Middle frontal gyrus (tissue), 1 donor: Measurements from ENCODE around the gene REEP1.
"Not testable (repeated sequence)": the region's sequence is repeated elsewhere in the genome, so short reads cannot be mapped to it uniquely, and the experiment has no call there.

Experiments
- DNase-seq: peaks from one replicate; pipeline ENCODE4 v3.0.0-alpha.2; 2015; ENCODE audit warnings: low spot score; ENCODE audit errors: extremely low spot score

The REEP1 gene

DNA sequence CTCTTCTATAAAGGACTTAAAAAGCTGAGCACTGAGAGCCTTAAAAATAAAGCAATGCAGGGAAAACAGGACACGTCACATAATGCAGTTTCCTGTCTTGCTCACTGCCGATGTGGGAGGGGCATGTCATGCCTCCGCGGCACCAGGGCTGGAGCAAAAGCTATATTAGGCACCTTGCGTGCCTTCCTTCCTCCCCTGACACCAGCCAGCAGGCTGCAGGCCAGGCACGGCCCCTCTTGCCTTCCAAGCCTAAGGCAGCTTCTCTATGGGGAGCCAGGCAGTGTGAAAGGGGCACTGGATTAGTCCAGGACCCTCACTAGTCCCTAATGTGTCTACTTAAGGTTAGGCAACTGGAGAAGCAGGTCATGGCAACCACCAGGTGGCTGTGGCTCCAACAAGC, 111.8 kb downstream of the REEP1 start:
- DNase-seq, result peak; percentile 61

DNA sequence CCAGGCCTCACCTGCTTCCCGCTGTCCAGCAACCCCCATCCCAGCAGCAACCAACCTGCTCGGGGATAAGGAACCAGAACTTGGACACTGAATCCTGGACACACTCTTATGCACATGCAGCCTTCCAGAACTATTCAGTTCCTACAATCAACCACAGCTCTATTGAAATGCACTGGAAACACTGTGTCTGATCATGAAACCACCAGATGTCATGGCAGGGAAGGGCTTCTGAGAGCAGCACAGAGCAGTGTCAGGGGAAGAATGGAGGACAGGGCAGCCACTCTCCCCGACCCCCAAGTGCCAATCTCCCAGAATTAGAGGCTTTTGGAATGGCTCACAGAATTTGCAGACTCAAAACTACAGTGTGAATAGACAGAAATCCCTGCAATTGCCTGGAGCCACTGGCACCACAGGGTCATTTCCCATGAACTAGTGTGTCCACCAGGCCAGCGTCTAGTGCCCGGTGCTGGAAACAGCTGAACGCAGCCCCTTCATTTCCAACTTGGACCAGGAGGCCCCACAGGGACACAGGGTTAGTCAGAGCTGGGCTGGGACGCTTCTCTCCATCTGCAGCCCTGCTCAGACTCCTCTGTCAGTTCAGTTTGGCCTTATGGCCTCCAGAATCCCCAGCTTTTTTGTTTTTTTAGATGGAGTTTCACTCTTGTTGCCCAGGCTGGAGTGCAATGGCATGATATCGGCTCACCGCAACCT, 112.6 kb downstream of the REEP1 start:
- no peak for DNase-seq

DNA sequence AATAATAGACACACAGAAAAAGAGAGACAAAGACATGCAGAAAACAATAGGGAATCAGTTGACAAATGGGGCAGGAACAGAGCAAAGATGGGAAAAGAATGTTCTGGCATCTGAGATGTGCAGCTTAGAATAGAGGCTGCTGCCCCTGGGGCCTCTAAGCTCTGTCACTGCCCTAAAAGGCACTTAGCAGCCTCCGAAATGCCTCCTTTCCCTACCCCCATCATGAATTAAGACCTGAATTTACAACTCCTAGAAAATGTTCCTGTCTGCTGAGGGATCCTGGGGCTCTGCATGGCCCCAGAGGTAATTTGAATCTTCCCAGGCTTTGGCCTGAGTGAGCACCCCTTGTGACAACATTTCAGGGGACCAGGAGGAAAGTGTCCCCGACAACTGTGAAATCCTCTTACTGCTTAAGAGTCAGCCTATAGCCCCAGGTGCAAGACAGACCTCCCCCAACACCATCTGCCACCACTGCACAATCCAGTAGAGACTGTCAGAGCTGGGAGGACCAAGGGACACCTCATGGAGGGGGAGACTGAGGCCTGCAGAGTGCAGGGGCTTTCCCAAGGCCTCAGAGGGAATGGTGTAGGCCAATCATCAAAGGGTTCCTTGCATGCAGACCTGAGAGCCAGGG, 113.4 kb downstream of the REEP1 start:
- no peak for DNase-seq

DNA sequence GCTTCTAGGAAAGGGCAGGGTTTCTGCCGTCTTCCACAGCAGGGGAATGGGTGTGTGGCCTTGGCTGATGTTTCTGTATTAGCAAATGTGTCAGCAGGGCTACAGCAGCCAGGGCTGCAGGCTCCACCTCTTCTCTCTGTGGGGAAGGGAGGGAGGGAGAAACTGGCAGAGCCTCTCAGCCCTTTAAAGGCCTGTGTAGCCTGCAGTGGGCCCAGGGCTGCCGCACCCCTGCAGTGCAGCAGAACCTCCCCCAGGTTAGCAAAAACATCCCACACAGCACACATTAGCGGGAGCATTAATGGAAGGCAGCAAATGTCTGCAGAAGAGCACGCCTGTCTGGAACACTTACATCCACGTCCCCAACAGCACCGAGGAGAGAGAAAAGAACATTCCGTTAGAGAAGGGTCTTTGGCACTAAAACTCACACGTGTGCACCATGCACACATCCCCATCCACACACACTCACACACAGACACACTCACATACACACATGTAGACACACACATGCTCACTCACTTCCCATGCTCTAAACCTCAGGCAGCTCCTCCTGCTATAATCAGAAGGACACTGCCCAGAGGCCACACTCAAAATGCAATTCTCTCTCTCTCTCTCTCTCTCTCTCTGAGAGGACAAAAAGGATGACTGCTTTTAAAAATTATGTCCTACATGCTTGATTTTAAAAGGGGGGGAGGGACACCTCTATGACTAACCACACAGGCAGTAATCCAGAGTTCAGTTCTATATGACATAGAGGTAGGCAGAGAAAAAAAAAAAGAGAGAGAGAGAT, 114.1 kb downstream of the REEP1 start:
- DNase-seq, result no peak

DNA sequence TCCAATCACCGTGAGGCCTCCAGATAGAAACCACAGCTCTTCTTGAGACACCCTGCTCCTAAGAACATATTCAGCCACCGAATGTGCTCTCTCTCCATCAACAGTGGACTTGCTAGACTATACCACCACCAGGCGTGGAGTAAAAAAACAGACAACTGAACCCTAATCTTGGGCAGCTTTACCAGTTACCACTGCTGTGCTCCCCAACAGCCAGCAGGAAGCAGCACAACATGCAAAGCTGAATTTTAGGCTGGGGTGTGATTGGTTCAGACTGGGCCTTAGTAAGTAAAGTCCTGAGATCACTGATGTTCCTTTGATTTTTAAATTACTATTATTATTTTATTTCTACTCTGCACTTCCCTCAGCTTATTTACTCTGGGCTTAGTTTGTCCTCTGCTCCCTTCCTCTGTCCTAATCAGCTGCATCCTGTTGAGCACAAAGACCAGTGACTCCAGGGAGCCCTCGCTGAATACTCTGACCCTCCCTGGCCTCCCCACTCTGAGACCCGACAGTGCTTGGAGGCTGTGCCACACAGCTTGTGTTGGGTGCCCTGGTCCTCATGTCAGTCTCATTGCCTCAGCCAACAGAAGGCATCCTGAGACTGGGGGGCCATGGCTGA, 116.3 kb downstream of the REEP1 start:
- DNase-seq, result no peak

DNA sequence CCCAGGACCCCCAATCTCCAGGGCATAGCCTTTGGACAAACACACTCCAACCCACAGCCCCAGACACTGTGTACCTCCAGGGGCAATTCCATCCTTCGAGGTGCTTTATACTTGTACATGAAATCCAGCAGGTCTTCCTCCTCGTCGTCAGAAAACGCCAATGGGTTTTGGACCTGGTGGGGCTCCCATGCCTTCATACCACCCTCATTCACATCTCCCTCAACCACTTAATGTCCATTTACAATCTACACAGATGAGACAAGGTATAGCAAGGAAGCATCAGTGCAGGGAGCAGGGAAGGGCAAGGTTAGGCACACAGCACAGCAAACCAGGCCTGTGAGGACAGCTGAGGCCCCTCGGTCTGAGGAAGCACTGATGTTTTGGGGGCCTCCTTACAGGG, 117.5 kb downstream of the REEP1 start:
- DNase-seq, result no peak

DNA sequence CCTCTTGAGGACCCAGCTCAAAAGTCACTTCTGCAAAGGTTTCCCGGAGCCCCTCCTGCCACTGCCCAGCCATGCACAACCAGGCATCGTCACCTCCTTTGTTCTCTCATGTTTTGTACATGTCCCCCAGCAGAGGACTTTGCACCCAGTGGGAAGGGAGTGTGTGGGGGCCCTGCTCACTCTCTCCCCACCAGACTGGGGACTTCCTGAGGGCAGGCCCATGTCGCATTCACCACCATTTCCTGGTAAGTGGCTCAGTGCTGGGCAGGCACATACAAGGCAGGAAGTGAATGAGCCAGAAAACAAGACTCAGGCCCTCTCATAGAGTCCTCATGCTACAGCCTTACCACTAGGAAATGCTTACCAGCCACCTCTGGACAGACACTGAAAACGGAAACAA, 119.3 kb downstream of the REEP1 start:
- DNase-seq, result no peak

DNA sequence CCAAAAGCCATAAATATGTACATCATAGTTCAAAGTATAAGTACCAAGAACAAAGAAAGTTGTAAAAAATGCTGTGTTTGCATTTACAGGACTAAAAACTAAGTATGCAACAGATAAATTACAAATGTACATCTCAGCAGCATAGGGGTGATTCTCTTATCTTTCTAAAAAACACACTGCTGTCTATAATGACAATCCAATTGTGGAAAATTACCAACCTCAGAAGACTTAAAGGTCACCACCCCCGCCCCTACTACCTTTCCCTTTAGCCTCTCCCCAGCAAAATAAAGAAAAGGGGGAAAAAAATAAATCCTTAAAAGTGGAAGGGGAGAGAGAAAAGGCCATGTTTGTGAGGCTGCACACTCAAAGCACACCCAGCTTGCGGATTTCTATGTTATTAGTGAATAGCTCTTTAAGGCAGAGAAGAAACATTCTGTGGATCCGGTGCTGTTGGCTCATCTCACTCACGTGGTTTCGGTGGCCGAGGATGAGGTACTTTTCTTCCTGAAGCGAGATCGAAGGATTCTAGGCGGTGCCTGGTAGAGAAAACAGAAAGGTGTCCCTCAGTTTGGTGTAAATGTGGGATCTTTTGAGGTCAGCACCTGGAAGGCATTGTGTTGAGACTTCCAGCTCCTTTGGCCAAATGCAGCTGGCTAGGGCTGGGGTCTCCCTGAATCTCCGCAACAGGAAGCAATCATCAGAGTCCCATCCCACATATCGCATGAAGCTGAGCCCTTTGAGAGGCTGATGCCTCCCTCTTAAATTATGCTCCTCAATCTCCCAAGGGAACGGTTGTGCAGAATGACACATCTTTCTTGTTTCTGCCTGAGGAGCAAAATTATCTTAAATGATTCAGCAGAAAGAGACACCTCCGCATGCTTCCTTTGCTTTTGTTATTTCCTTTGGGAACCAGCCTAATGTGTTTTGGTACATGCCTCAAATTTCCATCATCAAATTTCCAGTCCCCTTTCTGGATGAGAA, 120.6 kb downstream of the REEP1 start:
- peak; percentile 34 for DNase-seq

DNA sequence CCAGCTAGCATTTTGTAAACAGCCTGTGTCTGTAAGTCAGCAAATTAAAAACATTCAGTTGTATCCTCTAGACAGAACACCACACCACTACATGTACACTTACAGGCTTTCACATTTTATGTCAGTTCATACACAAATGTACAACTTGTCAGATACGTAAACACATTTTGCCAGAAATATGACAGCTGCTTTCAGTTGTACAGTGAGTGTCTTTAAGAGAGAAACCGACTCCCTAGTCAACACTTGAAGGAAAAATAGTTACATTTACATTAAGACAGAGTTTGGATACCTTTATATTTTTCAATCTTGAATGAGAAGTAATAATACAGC, 123.0 kb downstream of the REEP1 start:
- no peak for DNase-seq

DNA sequence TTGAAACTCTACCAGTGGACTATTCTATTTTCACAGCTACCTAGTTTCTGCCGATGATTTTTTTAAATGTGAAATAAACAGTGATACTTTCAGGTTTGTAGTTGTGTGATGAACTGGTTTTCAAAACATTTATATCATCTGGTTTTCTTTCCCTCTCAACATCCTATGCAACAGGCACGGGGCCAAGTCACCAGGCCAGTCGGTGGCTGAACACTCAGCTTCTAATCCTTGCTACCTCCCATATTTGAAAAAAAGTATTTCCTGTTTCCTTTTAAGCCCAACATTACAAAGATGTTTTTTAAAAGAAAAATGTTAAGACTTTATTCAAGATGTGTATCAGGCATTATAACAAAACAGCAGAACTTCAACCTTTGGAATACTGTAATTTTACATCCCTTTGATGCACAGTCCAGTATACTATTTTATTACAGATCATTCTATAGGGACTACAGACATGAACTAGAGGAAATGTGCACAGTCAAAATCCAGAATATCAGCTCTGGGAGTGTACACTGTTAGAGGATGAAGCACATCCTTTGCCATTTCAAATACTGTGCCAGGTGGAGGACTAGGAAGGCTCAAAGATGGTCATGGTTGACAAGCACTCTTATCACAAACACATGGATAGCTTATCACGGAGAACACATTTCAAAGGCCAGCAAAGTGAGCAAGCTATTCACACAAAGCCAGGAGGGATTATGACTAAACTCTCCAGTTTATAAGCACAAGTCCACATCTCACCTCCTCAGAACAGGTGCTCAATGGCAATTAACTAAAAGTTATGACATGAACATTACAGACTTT, 123.5 kb downstream of the REEP1 start:
- no peak for DNase-seq

DNA sequence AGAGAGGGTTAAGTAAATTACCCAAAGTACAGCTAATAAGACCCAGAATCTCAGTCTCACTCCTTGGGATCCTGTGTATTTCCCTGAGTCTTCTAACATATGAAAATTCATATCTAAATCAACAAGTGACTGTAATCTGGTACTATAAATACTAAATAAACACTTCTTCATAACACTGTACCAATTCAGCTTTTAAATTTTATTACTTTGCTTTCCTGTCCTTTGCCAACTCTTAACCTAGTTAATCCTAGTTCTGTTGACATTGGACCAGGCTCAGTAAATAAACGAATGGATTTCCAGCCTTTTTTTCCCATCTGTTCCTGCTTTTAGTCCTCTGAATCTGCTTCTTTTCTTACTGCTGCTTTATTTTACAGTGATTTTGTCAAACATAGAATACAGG, 124.4 kb downstream of the REEP1 start:
- no peak for DNase-seq

DNA sequence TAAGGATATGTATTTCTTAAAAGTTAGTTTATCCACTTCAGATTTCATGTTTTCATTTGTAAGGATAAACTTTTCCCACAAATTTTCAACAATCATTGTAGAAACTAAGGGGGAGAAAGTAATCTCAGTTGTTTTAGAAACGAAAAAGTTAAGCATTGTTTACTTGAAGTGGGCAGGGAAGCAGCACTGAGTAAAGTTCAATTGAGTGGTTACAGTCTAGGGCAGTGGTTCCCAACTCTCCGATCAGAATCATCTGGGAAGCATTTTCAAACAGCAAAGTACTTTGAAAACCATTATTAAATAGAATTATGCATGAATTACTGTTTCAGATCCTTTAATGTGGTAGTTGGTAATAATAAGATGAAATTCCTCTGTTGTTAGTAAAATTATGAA, 125.6 kb downstream of the REEP1 start:
- no peak for DNase-seq

DNA sequence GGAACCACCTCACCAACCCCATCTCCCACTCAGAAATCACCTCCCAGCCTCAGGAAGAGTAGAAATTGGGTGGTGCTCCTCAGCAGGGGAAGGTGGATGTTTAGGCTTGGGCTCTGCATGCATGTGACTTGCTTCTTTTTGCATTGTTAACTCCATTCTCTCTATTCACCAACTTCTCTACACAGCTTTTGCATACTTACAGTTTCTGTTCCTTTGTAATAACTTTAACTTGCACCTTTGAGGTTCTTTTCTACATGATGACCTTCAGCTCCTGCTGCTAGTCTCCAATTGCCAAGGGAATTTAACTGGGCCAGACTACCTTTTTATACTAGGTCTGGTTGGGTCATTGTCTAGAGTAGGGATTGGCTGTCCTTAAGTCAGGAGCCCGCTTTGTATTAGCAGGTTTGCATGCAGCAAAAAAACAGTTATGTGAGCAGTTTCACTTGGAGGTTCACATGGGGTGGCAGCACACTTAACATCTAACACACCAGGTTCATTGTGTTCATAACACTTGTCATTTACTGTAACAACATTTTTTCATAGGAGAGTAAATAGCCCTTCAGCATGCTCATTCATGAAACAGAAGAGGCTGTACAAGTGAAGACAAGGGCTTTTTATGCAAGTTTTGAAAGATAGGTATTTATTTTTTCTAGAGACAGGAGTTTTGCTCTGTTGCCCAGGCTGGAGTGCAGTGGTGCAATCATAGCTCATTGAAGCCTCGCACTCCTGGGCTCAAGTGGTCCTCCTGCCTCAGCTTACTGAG, 126.2 kb downstream of the REEP1 start:
- no peak for DNase-seq

DNA sequence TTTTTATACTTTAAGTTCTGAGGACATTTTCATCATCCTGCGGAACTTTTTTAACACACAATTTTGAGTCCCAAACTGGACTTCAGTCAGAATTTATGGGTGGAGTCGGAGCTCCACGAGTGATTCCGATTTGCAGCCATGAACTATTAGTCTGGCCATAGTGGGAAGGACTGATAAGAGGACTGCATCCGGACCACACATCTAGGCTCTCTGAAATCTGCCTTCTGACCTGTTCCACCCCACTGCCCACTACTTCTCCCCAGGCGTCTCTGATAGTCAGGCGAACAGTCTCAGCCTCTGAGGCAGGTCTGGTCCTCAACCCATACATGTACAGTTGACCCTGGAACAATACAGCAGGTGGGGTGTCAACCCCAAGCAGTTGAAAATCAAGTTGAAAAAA, 133.0 kb downstream of the REEP1 start:
- no peak for DNase-seq

DNA sequence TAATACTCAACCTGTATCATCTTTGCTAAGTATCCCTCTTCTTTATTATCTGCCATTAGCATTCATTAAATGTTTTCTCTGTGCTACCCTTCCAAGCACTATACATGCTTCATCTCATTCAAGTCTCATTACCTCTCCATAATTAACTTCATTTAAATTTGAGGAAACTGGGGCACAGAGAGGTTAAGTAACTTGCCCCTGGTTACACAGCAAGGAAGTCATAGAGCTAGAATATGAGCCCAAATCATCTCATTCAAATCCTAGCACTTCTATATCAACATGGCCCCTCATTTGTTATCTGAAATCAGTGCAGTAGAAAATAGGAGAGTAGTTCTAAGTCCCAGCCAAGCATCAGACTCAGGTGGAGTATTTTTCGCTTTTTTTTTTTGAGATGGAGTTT, 133.8 kb downstream of the REEP1 start:
- DNase-seq, result no peak

DNA sequence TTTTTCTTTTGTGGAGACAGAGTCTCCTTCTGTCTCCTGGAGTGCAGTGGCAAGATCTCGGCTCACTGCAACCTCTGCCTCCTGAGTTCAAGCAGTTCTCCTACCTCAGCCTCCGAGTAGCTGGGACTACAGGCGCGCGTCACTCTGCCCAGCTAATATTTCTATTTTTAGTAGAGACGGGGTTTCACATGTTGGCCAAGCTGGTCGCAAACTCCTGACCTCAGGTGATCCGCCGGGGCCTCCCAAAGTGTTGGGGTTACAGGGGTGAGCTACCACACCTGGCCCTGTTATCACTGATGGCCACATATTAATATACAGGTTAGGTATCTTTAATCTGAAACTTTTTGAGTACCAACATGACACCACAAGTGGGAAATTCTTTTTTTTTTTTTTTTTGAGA, 134.7 kb downstream of the REEP1 start:
- no peak for DNase-seq

DNA sequence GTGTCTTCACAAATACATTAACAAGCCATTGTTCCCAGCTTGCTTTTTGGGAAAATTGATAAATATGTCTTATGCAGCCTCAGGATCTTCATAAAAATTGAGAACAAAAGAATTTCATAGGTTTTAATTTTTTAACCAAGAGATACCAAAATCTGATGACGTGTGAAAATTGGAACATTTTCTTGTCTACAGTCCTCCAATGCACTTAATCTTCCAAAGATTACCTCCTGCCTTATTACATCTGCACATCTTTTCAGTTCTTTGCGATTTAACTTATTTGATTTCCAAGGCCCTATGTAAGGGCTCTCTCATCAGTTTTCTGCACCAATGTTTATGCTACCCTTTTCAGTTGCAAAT, 135.1 kb downstream of the REEP1 start:
- no peak for DNase-seq

DNA sequence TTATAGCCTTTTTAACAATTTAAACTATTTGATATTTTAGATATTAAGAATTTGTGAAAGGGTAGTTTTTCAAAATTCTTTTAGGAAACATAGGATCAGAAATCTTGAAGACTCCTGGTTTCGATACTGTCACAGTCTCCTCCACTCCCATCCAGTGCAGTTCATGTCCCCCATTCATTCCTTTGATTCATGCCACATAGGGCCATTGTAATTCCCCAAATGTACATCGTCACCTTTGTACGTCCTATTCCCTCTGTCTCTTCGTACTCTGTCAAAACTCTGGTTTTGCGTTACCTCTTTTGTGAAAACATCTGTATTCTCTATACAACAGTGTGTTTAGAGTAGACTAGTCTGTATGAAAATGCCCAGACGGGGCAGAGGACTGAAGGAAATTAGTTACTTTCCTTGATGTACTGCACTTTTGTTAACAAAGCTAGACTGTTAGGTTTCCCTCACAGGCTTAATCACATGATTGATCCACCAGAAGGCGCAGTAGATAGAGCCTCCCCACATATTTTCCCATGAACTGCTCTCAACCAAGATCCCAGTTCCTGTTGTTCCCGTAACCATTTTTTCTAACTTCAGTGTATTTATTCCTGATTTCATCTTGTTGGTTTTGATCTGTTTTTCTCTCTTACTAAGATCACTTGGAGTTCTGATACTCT, 135.6 kb downstream of the REEP1 start:
- DNase-seq, result no peak

DNA sequence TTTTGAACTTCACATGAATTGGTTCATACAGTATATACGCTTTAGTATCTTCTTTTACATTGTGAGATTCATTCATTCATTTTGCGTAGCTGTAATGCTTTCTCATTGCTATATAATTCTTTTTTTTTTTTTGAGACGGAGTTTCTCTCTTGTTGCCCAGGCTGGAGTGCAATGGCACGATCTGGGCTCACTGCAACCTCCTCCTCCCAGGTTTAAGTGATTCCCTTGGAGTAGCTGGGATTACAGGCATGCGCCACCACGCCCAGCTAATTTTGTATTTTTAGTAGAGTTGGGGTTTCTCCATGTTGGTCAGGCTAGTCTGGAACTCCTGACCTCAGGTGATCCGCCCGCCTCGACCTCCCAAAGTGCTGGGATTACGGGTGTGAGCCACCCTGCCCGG, 136.9 kb downstream of the REEP1 start:
- not testable (repeated sequence) for DNase-seq
